ENCODE measurements around the gene SPARC. TPM values are rescaled to one million over a fixed set of nuclear protein-coding genes. Genes with fewer than 3 reads are reported as not detected.

Gene SPARC
- total RNA-seq = 148 and 214 TPM in 2 replicates

GRCh38 chr5:151686674-151687407 lies at the start of gene SPARC:
TSS of gene SPARC (minus strand) at chr5:151686915. CDS start at chr5:151676188, 10,727 bp downstream.

Other genes with a start within 250 kb of the SPARC start
- 4.9 and 5.0 TPM in 2 replicates for gene SLC36A1, start 239.3 kb downstream of the SPARC start, total RNA-seq
- gene FAT2, start 95.6 kb downstream of the SPARC start, total RNA-seq = 62.9 and 78.3 TPM in 2 replicates
- gene ATOX1, start 71.7 kb upstream of the SPARC start, total RNA-seq = 203 and 222 TPM in 2 replicates
- gene G3BP1, start 85.0 kb upstream of the SPARC start, total RNA-seq = 103 and 156 TPM in 2 replicates
- gene GLRA1, start 237.9 kb upstream of the SPARC start, total RNA-seq = not detected in 2 replicates

Data from hair follicular keratinocyte (primary cell).